Caco-2 (cell line): ENCODE results near the gene DYNAP. TPM values are rescaled to one million over a fixed set of nuclear protein-coding genes. Genes with fewer than 3 reads are reported as not detected.

Experiments
- BruUV-seq: library from RNA; stranded (reverse); fragments of 400-500 nt; replicated peaks from 2 replicates; lab custom pipeline; 2021; lab: Mats Ljungman, UMichigan
- CTCF ChIA-PET: fragments of 300-600 bp; sonication (Branson Sonifier 250); formaldehyde crosslinking; loops from one replicate; lab custom pipeline; 2022; ENCODE audit warnings: antibody characterized with exemption; lab: Charles Lee
- POLR2A ChIA-PET: fragments of 300-600 bp; sonication (Branson Sonifier 250); formaldehyde crosslinking; loops from one replicate; lab custom pipeline; 2022; ENCODE audit warnings: antibody characterized with exemption; lab: Charles Lee
- DNase-seq, 2 experiments: peaks; one replicate each; pipeline versions ENCODE4 v3.0.0 to v3.0.0-alpha.2; 2020 to 2022
- H3K27me3 ChIP-seq: replicated peaks from 2 replicates; pipeline ENCODE4 v1.6.0; 2011; ENCODE audit warnings: low read length; ENCODE audit not compliant: control insufficient read depth, insufficient read depth
- H3K36me3 ChIP-seq: 2 replicates; pipeline ENCODE4 v1.5.1; 2011; ENCODE audit warnings: low read length; ENCODE audit not compliant: control insufficient read depth, insufficient read depth
- H3K4me1 ChIP-seq: fragments of 250-450 bp; sonication (Bioruptor Pico); 2 replicates; pipeline ENCODE4 v1.5.1; 2020; ENCODE audit warnings: mild to moderate bottlenecking
- H3K4me3 ChIP-seq: 2 replicates; pipeline ENCODE4 v1.5.1; 2011; ENCODE audit warnings: low read depth, mild to moderate bottlenecking, control low read depth, low read length
- H3K9me3 ChIP-seq: fragments of 250-450 bp; sonication (Bioruptor Pico); 2 replicates; pipeline ENCODE4 v1.5.1; 2020; ENCODE audit warnings: mild to moderate bottlenecking, moderate library complexity
- H3K27ac Mint-ChIP-seq: one replicate; pipeline ENCODE4 v1.8.0; 2022; ENCODE audit warnings: mixed read lengths; ENCODE audit not compliant: unreplicated experiment
- H3K27me3 Mint-ChIP-seq: one replicate; pipeline ENCODE4 v1.8.0; 2022; ENCODE audit warnings: mixed read lengths; ENCODE audit not compliant: insufficient read depth, unreplicated experiment
- H3K36me3 Mint-ChIP-seq: one replicate; pipeline ENCODE4 v1.8.0; 2022; ENCODE audit warnings: mild to moderate bottlenecking, mixed read lengths; ENCODE audit not compliant: insufficient read depth, unreplicated experiment
- H3K4me1 Mint-ChIP-seq: one replicate; pipeline ENCODE4 v1.8.0; 2022; ENCODE audit warnings: low read depth, mixed read lengths; ENCODE audit not compliant: unreplicated experiment
- H3K4me3 Mint-ChIP-seq: one replicate; pipeline ENCODE4 v1.8.0; 2022; ENCODE audit warnings: mild to moderate bottlenecking, moderate library complexity, mixed read lengths; ENCODE audit not compliant: unreplicated experiment
- H3K9me3 Mint-ChIP-seq: one replicate; pipeline ENCODE4 v1.8.0; 2022; ENCODE audit warnings: mixed read lengths; ENCODE audit not compliant: unreplicated experiment
- intact Hi-C: fragments of 100-400 bp; cut with micrococcal nuclease; formaldehyde crosslinking; loops from one replicate; pipeline ENCODE4 v1.10.0; 2022; ENCODE audit not compliant: unreplicated experiment
- total RNA-seq: library from RNA; stranded (reverse); gene quantifications from 2 replicates; pipeline ENCODE4 v1.2.3, GENCODE V29; 2022
- TF ChIP-seq, protein P1 (sequence below), 2 experiments: fragments of 200-600 bp in 1 of 2; IDR thresholded peaks; 1 replicate in 1 of 2; 2 replicates in 1 of 2; pipeline versions ENCODE4 v1.5.1 to v1.8.0; 2011 to 2022; ENCODE audit warnings: antibody characterized with exemption in 1 of 2, control low read depth in 1 of 2, inconsistent platforms in 1 of 2, low read depth in 1 of 2, low read length in 1 of 2, mild to moderate bottlenecking in 1 of 2, moderate library complexity in 1 of 2; ENCODE audit not compliant: insufficient read depth in 1 of 2, severe bottlenecking in 1 of 2, unreplicated experiment in 1 of 2

DYNAP gene
- total RNA-seq, 1 experiment from 2014 or later = not detected

- Histone ChIP-seq H3K4me1 (no peaks in the 10 kb centered on the region), H3K27me3 (no peaks in the 10 kb centered on the region), H3K36me3 (no peaks in the 10 kb centered on the region), H3K9me3 (no peaks in the 10 kb centered on the region), H3K4me3 (no peak overlapping the region)
- DNase-seq = no peak
- Mint-ChIP-seq H3K9me3 (peaks cover 9% of the 10 kb centered on the region), H3K27ac (no peak overlapping the region), H3K36me3 (no peaks in the 10 kb centered on the region), H3K4me3 (no peak overlapping the region), H3K4me1 (no peaks in the 10 kb centered on the region), H3K27me3 (no peaks in the 10 kb centered on the region)
- no TSS peak for BruUV-seq
- ChIA-PET CTCF (no interaction called here), POLR2A (no interaction called here)
- TF ChIP-seq, protein P1, sequence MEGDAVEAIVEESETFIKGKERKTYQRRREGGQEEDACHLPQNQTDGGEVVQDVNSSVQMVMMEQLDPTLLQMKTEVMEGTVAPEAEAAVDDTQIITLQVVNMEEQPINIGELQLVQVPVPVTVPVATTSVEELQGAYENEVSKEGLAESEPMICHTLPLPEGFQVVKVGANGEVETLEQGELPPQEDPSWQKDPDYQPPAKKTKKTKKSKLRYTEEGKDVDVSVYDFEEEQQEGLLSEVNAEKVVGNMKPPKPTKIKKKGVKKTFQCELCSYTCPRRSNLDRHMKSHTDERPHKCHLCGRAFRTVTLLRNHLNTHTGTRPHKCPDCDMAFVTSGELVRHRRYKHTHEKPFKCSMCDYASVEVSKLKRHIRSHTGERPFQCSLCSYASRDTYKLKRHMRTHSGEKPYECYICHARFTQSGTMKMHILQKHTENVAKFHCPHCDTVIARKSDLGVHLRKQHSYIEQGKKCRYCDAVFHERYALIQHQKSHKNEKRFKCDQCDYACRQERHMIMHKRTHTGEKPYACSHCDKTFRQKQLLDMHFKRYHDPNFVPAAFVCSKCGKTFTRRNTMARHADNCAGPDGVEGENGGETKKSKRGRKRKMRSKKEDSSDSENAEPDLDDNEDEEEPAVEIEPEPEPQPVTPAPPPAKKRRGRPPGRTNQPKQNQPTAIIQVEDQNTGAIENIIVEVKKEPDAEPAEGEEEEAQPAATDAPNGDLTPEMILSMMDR (IDR thresholded peaks at IDR 0.05; ENCODE audit: insufficient read depth in 1 of 2, low read depth in 1 of 2, low read length in 1 of 2, severe bottlenecking in 1 of 2, unreplicated experiment in 1 of 2) = peak in 1 of 2 experiments; percentile 19
- intact Hi-C loops = no loop called here
Measured at GRCh38 chr18:54622084-54622483, 31.0 kb downstream of the DYNAP start.

GRCh38 chr18:54626779-54627178 lies 35.7 kb downstream of the DYNAP start:
- Histone ChIP-seq H3K4me1 (no peaks in the 10 kb centered on the region), H3K4me3 (no peak overlapping the region), H3K9me3 (no peaks in the 10 kb centered on the region), H3K36me3 (no peaks in the 10 kb centered on the region), H3K27me3 (no peaks in the 10 kb centered on the region)
- TF ChIP-seq, protein P1 (IDR thresholded peaks at IDR 0.05; ENCODE audit: insufficient read depth in 1 of 2, low read depth in 1 of 2, low read length in 1 of 2, severe bottlenecking in 1 of 2, unreplicated experiment in 1 of 2) = no peak
- Mint-ChIP-seq H3K4me1 (no peaks in the 10 kb centered on the region), H3K36me3 (no peaks in the 10 kb centered on the region), H3K9me3 (no peaks in the 10 kb centered on the region), H3K27ac (no peak overlapping the region), H3K4me3 (no peak overlapping the region), H3K27me3 (no peaks in the 10 kb centered on the region)
- POLR2A ChIA-PET = no interaction called here
- CTCF ChIA-PET = no interaction called here
- intact Hi-C loops = no loop called here
- DNase-seq = no peak
- no TSS peak for BruUV-seq

- no peaks in the 10 kb centered on the region for H3K4me1 ChIP-seq
- TF ChIP-seq, protein P1 (IDR thresholded peaks at IDR 0.05; ENCODE audit: insufficient read depth in 1 of 2, low read depth in 1 of 2, low read length in 1 of 2, severe bottlenecking in 1 of 2, unreplicated experiment in 1 of 2) = no peak
- Mint-ChIP-seq H3K36me3 (no peaks in the 10 kb centered on the region), H3K27me3 (no peaks in the 10 kb centered on the region), H3K27ac (no peak overlapping the region), H3K9me3 (no peaks in the 10 kb centered on the region), H3K4me3 (no peak overlapping the region), H3K4me1 (no peaks in the 10 kb centered on the region)
- H3K4me3 ChIP-seq = no peak overlapping the region
- CTCF ChIA-PET = no interaction called here
- no TSS peak for BruUV-seq
- H3K36me3 ChIP-seq = no peaks in the 10 kb centered on the region
- DNase-seq = no peak
- intact Hi-C loops = no loop called here
- H3K27me3 ChIP-seq = no peaks in the 10 kb centered on the region
- H3K9me3 ChIP-seq = no peaks in the 10 kb centered on the region
- POLR2A ChIA-PET = no interaction called here
Measured at GRCh38 chr18:54630963-54631362, 39.9 kb downstream of the DYNAP start.
